HG03469 (cell line): ENCODE results near the gene PTPRE.

ENCODE experiments used
- ATAC-seq: cut with Tn5 transposase; IDR thresholded peaks from one replicate; pipeline ENCODE4 v1.9.1; 2021; ENCODE audit warnings: mild to moderate bottlenecking, moderate library complexity, moderate number of reproducible peaks; ENCODE audit not compliant: unreplicated experiment

PTPRE gene

GRCh38 chr10:127949831-127950230 is 42.9 kb downstream of the PTPRE start:
- no peak for ATAC-seq

GRCh38 chr10:127951861-127952574 is 45.1 kb downstream of the PTPRE start:
- no peak for ATAC-seq

GRCh38 chr10:127952575-127952869 is 45.6 kb downstream of the PTPRE start:
- no peak for ATAC-seq

- ATAC-seq = no peak
These were observed 46.0 kb downstream of the PTPRE start for GRCh38 chr10:127952918-127953317.

- ATAC-seq = no peak
These were observed 47.0 kb downstream of the PTPRE start for GRCh38 chr10:127953876-127954275.

- ATAC-seq = no peak
These were observed 52.5 kb downstream of the PTPRE start for GRCh38 chr10:127959428-127959827.

- ATAC-seq = no peak
These were observed 54.2 kb downstream of the PTPRE start for GRCh38 chr10:127961071-127961470.

- no peak for ATAC-seq
These were observed 55.3 kb downstream of the PTPRE start for GRCh38 chr10:127962205-127962604.

- ATAC-seq = no peak
These were observed 56.2 kb downstream of the PTPRE start for GRCh38 chr10:127963136-127963535.

- ATAC-seq = no peak
These were observed 57.7 kb downstream of the PTPRE start for GRCh38 chr10:127964621-127965020.

- no peak for ATAC-seq
These were observed 60.0 kb downstream of the PTPRE start for GRCh38 chr10:127966875-127967274.

GRCh38 chr10:127968027-127968441 is 61.1 kb downstream of the PTPRE start:
- ATAC-seq = no peak

- ATAC-seq = no peak
These were observed 61.8 kb downstream of the PTPRE start for GRCh38 chr10:127968659-127969058.

GRCh38 chr10:127971101-127971946 is 64.4 kb downstream of the PTPRE start:
- no peak for ATAC-seq

GRCh38 chr10:127971963-127972615 is 65.2 kb downstream of the PTPRE start:
- ATAC-seq = no peak

- no peak for ATAC-seq
These were observed 66.0 kb downstream of the PTPRE start for GRCh38 chr10:127972751-127973357.

- no peak for ATAC-seq
These were observed 66.9 kb downstream of the PTPRE start for GRCh38 chr10:127973791-127974311.

GRCh38 chr10:127974911-127975310 is 68.0 kb downstream of the PTPRE start:
- no peak for ATAC-seq

- ATAC-seq = no peak
These were observed 69.4 kb downstream of the PTPRE start for GRCh38 chr10:127976286-127976685.

GRCh38 chr10:127976701-127977356 is 69.9 kb downstream of the PTPRE start:
- ATAC-seq = no peak
